Esophagus mucosa (tissue), 1 donor: Measurements from ENCODE around the gene EDEM1. TPM values are rescaled to one million over a fixed set of nuclear protein-coding genes. Genes with fewer than 3 reads are reported as not detected.
"Not testable (repeated sequence)": the region's sequence is repeated elsewhere in the genome, so short reads cannot be mapped to it uniquely, and the experiment has no call there.

Source experiments
- ATAC-seq: fragments of 200-7000 bp; cut with Tn5 transposase; one replicate; pipeline ENCODE4 v1.9.1; 2020
- total RNA-seq: library from RNA; stranded (reverse); gene quantifications from one replicate; pipeline ENCODE4 v1.2.4, GENCODE V29; 2023
- donor health status: DM: yes; HTN: yes; CAD: no.

EDEM1 gene
- total RNA-seq, 1 donor from 2014 or later = 37.3 TPM

DNA sequence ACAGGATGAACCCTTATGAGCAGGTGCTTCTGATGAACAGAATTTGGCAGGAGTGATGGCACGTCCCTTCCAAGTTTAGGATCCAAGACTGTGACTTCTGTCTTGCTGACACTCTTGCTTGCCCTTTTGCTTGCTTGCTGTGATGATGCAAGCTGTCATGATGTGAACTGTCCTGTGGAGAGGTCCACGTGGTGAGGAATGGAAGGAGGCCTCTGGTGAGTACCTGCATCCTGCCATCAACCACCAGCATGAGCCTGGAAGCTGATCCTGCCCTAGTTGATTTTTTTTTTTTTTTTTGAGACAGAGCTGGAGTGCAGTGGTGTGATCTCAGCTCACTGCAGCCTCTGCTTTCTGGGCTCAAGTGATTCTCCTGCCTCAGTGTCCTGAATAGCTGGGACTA is 45.5 kb downstream of the EDEM1 start:
- no peak for ATAC-seq

DNA sequence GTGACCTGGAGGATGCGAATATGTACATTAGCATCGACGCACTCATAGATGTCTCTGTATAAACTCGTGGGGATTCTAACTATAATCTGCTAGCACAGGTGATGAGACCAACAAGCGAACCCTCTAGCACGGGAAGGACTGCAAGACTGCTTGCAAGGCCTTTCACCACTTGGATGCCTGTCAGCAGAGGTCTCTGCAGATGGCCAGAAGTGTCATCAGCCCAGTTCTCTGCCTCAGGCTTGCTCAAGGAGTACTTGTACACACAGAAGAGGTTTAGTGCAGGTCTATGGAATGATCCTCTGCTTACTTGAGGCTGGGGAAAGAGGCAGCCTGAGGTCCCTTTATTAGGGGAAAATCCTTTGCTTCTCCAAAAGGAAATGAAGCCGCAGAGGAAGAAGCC is 48.1 kb downstream of the EDEM1 start:
- no peak for ATAC-seq

DNA sequence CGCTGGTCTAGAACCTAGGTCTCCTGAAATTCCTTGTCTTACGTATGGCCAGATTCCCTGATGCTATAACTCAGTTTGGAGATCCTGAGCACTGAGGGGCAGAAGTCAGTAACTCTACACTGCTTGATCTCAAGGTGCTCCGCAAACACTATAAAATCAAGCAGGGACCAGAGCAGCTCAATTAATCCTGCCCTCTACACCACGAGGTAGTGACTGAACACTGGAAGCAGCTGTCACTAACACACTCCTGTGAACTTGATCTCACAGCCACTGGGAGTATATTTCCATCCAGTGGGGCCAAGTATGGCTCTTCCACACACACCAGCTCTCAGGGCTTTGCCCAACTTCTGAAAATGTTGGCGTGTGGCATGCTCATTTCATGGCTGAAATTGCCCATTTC is 51.0 kb downstream of the EDEM1 start:
- ATAC-seq = no peak

DNA sequence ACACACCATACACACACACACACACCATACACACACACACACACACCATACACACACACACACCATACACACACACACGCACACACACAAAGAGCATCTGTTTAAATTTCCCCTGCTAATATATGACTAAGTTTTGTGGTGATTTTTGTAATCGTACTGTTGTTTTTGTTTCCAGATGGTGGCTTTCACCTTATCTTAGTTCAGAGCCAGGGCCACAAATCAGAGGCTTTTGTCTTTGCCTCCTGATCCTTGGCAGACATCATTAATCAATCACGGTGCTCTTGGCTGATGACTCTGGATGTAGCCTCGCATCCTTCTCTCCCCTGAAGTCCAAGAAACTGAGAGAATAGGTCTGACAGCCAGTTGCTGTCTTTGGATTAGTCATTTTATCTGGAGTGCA is 52.1 kb downstream of the EDEM1 start:
- ATAC-seq = no peak

DNA sequence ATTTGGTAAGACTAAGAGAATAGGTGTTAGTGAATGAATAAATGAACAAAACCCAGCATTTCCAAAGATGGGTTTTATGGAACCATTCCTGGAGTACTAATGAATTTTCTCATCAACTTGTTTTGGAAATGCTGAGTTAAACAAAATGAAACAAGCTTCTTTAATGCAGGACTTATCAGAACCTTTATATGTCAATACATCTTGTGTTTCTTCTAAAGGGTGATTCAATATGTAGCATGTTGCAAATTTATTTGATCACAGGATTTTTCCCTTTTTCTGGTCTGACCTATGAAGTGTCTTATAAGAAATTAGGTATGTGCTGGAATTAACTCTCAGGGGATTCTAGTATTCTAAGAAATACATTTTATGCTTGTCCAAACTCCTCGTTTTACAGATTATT is 53.2 kb downstream of the EDEM1 start:
- ATAC-seq = no peak

DNA sequence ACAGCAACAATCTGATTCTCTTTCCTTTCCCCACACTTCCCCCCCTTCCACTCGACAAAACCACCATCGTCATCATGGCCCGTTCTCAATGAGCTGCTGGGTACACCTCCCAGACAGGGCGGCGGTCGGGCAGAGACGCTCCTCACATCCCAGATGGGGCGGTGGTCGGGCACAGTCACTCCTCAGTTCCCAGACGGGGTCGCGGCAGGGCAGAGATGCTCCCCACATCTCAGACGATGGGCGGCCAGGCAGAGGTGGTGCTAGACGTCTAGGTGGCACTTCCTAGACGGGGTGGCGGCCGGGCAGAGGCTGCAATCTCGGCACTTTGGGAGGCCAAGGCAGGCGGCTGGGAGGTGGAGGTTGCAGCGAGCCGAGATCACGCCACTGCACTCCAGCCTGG is 55.3 kb downstream of the EDEM1 start:
- ATAC-seq = not testable (repeated sequence)

DNA sequence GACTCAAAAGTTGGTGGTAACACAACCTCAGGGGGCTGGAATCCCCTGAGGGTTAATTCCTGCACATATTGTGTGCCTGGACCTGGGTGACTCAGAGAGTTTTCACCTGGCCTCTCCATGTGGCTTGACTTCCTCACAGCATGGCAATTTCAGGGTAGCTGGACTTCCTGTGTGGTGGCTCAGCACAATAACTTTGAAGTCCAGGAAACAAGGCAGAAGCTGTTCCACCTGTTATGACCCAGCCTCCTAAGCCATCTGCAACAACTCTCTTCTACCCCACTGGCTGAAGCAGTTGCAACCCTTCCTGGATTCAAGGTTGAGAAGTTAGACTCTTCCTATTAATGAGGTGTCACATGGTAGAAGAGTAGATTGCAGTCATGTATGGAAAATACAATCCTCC is 58.4 kb downstream of the EDEM1 start:
- peak; percentile 97 for ATAC-seq

DNA sequence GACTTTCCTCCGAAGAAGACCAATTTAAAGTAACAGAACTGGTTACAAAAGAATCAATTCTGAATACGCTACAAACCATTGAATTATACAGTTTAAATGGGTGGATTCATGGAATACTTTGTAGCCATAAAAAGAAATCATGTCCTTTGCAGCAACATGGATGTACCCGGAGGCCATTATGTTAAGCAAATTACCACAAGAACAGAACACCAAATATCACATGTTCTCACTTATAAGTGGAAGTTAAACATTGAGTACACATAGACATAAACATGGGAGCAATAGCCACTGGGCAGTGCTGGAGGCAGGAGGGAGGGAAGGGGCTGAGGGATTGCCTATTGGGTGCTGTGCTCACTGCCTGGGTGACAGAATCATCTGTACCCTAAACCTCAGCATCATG is 61.3 kb downstream of the EDEM1 start:
- no peak for ATAC-seq

DNA sequence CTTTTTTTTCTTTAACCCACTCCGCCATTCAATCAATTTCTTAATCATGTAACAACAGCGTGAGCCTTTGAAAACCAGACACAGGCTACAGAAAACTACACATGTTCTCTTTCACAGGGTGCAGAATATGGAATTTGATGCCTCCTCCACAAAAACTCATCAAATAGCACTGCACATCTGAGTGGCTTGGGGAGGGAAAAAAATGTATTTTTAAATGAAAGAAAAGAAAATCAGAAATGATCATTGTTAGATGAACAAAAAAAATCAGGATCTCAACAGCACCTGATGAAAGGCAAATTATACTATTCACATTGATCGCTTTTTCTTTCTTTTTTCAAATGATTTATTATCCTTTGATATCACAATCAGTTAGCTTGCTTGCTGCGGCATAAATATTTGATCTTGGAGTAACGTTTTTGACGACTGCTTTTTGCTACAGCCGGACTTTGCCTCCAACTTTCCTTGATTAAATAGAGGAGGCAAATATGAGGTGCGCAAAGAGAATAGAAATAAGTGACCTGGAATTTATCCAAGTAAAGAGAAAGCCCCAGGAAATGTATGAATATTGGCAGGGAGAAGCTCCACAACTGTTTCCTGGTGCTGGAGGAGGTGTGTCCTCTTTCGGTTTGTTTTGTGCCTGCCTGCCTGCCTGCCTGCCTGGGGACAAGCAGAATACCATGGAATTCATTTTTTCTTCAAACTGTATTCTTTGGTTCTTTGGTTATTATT is 63.1 kb downstream of the EDEM1 start:
- ATAC-seq = no peak

DNA sequence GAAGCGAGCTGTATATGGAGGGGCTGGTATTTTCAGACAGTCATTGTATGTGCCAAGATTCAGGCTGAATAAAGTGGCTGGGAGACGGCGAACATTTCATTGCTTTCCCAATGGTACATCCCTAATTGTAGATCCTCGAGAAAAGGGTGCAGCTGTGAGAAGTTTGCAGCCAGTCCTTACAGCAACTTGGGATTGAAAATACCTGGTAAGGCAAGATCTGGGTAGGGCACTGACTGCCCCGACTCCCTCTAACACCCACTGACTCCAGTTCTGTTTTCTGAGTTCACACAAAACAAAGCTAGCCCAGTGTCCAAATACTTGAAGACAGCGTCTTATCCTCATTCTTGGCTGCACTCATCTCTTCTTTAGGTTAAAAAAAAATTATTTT is 63.7 kb downstream of the EDEM1 start:
- ATAC-seq = no peak

DNA sequence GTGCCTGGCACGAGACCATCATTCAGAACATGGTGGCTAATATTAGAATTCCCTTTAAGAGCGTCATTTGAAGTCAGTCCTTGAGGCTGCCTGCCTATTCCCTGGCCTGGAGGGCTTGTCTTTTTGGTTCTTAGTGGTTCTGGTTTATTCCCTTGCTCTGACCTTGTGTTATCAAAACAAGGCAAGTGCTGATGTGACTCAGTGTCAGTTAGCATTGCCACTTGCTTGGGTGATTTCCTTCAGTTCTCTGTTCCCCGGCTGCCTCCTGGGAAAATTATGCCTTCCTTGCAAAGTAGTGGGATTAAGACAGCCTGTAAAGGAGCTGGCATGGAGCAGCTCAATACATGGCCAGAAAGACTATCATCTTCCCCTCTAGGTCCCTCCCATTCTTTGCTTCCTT is 64.6 kb downstream of the EDEM1 start:
- ATAC-seq = no peak

DNA sequence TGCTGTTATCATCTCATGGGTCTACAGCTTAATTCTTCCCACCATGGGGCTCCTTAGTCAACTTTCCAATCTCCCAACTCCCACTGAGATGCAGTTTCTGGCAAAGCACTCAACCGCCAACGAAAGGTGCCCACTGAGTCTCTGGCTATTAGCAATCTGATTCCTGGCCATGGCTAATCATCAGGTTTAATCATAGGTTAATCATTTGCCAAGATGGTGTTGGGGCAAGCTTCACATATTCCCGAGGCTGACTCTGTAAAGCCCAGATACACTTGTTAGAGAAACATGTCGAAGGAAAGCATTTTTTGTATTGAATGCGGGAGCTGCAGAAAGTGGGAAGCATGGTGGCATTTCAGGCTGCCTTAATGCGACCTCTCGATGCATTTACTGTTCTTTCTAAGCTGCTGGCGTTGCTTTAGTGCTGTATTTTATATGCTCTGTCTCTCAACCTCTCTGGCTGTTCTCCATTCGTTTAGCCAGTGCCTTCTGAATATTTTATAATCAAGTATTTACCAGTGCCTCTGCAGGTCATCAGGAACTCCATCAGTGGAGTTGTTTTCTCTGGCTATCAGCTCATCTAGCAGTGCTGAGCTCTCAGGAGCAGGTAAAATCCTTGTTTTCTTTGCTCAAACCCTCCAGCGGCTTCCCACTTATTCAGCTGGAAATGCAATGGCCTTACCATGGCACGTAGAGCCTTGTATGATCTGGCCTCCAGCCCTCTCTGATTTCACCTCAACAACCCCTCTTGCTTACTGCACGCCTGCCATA is 67.0 kb downstream of the EDEM1 start:
- ATAC-seq = no peak

DNA sequence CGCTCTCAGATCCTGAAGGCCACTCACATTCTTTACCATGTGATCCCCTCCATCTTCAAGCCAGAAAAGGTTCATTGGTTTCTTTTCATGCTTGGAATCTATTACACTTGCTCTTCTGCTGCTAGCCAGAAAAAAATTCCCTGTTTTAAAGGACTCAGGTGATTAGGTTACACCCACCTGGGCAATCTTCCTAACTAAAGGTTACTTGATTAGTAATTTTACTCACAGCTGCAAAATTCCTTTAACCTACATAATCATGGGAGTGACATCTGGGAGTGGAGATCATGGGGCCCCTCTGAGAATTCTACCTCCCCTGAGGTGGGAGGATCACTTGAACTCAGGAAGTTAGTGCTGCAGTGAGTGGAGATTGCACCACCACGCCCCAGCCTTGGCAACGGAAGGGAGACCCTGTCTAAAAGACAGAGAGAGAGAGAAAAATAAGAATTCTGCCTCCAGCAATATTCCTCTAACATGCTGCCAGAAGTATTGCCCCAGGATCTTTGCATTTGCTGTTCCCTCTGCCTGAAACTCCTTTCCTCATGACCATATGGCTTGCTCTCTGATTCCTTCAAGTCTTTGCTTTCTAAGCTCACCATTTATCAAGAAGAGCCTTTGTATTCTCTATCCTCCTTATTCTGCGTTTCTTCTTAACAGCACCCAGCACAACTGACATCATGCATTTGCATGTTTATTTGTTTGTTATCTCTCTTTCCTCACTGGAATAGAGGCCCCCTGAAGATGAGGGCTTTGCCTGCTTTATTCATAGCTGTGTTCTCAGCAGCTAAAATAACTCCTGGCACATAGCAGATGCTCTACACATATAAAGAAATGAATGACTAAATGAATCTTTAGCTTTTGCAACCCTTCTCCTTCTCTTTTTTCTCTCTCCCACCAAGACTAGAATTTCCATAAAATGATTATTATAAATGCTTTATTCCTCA is 68.2 kb downstream of the EDEM1 start:
- no peak for ATAC-seq

DNA sequence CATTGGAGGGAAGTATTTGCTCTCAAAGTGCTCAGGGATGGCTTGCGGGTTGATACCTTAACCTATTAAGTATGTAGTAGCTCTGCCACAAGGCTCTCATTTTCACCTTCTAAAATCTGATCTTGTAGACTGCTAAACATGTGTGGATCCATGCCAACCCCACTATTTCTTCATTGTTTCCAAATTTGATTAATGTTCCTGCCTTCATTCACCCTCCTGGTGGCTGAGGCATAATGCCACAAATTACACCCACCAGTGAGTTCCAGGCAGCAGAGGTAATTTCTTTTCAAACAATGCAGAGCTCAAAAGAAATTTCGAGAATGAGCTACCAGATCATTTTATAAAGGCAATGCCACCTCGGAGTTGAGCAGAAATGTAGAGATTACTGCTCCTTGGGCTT is 71.0 kb downstream of the EDEM1 start:
- no peak for ATAC-seq

DNA sequence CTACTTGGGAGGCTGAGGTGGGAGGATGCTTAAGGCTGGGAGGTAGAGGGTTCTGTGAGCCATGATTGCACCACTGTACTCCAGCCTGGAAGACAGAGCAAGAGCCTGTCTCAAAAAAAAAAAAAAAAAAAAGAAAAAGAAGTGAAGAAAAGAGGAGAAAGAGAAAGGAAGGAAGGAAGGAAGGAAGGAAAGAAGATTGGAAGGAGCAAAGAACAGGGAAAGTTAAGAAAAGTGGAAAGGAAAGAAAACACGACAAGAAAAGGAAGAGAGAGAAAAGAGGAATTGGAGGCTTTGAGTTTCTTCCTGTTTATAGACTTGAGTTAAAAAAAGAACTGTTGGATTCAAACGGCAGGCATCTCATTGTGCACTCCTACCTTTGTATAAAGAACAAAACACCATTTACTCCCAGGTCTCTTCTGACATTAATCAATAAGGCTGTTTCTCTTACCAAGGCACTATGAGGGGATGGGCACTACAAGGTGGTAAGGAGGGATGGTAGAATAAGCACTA is 73.5 kb downstream of the EDEM1 start:
- no peak for ATAC-seq

DNA sequence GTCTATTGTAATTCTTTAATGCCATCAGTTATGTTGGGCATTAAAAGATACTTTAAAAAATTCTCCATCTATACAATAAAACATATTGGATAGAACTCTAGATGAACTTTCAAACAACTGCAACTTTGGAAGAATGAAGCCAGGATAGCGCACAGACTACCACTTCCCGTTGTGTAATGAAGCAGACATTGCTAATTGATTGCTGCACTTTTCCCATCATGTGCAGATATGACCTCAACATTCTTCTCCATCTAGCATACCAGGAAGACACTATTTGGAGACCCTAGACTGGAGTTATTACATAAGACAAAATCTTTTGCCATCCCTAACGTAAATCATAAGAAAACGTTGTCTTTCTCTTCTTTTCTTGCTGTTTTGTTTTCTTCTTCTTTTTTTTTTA is 75.0 kb downstream of the EDEM1 start:
- ATAC-seq = no peak

DNA sequence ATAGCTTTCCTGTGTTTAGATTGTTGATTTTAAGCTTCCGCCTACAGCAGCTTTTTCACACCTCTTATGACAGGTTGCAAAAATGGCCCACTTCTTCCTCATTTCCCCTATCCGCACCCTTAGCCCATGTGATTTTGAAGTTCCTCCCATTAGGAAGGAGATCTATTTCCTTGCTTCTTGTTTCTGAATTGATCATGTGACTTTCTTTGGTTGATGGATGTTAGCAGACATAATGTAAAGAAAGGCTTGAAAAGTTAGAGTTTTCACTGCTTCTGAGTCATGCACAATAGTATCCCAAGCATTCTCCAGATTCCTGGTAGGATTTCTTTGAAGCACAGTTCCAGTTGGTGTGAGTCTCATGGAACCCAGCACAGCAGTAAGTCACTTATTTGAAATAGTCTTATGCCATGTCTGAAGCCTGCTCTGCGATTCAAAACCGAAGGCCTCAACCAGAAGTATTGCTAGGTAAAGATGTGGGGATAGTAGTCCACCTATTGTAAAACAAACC is 76.6 kb downstream of the EDEM1 start:
- no peak for ATAC-seq

DNA sequence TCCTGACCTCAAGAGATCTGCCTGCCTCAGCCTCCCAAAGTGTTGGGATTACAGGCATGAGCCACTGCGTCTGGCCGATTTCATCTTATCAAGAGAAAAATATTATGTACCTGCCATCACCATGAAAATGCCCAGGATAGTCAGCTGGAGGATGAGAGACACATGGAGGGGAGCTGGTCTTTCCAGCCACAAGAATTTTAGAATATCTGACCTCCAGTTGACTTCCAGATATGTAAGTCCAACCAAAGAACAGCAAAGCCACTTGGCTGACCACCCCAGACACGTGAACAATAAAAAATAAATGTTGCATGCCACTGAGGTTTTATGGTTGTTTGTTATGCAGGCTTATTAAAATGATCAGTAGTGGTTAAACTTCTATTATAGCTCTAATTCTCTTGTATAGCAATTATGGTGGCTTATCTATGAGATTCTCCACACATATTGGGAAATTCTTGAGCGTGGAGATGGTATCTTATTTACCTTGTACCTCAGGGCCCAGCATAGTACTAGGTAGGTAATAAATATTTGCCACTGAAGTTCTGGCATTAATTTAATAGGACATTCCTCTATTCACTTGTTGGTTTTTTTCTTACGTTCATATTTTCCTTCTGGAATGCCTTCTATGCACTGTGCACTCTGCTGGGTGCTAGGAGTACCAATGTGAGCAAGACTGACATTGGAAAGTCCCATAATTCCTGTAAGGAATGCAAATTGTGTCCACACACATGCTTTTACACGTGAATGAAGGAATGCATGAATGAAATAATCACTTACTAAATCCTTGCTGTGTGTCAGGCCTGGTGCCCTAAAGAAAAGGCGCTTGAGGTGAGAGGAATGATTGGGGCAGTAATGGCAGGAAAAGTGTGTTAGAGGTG is 77.6 kb downstream of the EDEM1 start:
- ATAC-seq = no peak

DNA sequence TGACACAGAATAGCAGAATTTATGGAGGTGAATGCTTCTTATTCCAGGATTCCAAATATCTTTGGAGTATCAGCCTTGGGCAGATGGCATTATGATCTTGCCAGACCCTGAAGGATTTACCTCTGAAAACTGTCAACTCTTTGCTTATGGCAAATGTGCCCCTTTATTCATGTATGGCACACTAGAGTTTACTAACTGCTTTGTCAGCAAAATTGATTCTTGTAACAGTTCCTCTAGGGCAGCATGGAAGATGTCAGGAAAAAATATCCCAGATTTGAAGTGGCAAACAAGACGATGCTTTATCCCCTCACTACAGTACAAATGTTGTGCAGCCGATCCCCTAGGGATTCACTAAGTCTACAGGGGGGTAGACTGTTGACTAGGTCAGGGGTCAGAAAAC is 79.7 kb downstream of the EDEM1 start:
- ATAC-seq = no peak

DNA sequence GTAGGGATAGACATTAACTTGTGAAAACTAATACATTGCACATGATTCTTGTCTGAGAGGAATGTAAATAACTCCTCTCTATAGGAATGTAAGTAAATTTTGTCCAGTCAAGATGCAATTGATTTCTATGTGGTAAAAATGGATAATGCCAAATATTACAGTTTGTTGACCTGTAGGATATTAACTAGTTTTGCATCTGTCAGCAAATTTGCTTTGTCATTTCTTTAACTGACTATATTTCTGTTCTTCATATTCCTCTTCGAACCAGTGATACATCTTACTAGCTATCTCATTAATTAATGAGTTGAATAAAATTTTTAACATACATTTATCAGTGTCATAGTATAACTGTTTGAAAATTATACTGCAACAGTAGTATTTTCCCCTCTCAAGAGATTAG is 80.4 kb downstream of the EDEM1 start:
- ATAC-seq = no peak
